ENCODE results near the gene PTPRC. TPM values are rescaled to one million over a fixed set of nuclear protein-coding genes. Genes with fewer than 3 reads are reported as not detected.

The PTPRC gene
- total RNA-seq, 1 experiment from 2014 or later: 0.25 TPM

GRCh38 chr1:198741744-198742143, 102.9 kb downstream of the PTPRC start:
- Mint-ChIP-seq H3K27ac (ENCODE audit: unreplicated experiment) (no peak overlapping the region), H3K4me1 (ENCODE audit: low read depth, unreplicated experiment) (no peaks in the 10 kb centered on the region), H3K36me3 (ENCODE audit: insufficient read depth, unreplicated experiment) (no peaks in the 10 kb centered on the region), H3K4me3 (ENCODE audit: unreplicated experiment) (no peak overlapping the region), H3K9me3 (ENCODE audit: unreplicated experiment) (no peaks in the 10 kb centered on the region), H3K27me3 (ENCODE audit: insufficient read depth, unreplicated experiment) (no peaks in the 10 kb centered on the region)
- TF ChIP-seq, protein P1, sequence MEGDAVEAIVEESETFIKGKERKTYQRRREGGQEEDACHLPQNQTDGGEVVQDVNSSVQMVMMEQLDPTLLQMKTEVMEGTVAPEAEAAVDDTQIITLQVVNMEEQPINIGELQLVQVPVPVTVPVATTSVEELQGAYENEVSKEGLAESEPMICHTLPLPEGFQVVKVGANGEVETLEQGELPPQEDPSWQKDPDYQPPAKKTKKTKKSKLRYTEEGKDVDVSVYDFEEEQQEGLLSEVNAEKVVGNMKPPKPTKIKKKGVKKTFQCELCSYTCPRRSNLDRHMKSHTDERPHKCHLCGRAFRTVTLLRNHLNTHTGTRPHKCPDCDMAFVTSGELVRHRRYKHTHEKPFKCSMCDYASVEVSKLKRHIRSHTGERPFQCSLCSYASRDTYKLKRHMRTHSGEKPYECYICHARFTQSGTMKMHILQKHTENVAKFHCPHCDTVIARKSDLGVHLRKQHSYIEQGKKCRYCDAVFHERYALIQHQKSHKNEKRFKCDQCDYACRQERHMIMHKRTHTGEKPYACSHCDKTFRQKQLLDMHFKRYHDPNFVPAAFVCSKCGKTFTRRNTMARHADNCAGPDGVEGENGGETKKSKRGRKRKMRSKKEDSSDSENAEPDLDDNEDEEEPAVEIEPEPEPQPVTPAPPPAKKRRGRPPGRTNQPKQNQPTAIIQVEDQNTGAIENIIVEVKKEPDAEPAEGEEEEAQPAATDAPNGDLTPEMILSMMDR (IDR thresholded peaks at IDR 0.05; ENCODE audit: insufficient read depth in 1 of 2, low read depth in 1 of 2, low read length in 1 of 2, severe bottlenecking in 1 of 2, unreplicated experiment in 1 of 2): no peak
- no peaks in the 10 kb centered on the region for H3K4me1 ChIP-seq
- intact Hi-C loops (cut with micrococcal nuclease; ENCODE audit: unreplicated experiment): no loop called here
- no TSS peak for BruUV-seq (replicated peaks)
- no peak for DNase-seq
- ChIA-PET POLR2A (no interaction called here), CTCF (no interaction called here)
- H3K27me3 ChIP-seq (replicated peaks; ENCODE audit: control insufficient read depth, insufficient read depth, low read length): no peaks in the 10 kb centered on the region
- no peaks in the 10 kb centered on the region for H3K9me3 ChIP-seq
- H3K36me3 ChIP-seq (ENCODE audit: control insufficient read depth, insufficient read depth, low read length): no peaks in the 10 kb centered on the region
- H3K4me3 ChIP-seq (ENCODE audit: low read depth, low read length): no peak overlapping the region

GRCh38 chr1:198747127-198747526, 108.3 kb downstream of the PTPRC start:
- Mint-ChIP-seq H3K4me3 (ENCODE audit: unreplicated experiment) (no peak overlapping the region), H3K36me3 (ENCODE audit: insufficient read depth, unreplicated experiment) (no peaks in the 10 kb centered on the region), H3K27me3 (ENCODE audit: insufficient read depth, unreplicated experiment) (peaks cover 9% of the 10 kb centered on the region), H3K27ac (ENCODE audit: unreplicated experiment) (no peak overlapping the region), H3K4me1 (ENCODE audit: low read depth, unreplicated experiment) (no peaks in the 10 kb centered on the region), H3K9me3 (ENCODE audit: unreplicated experiment) (no peaks in the 10 kb centered on the region)
- Histone ChIP-seq H3K4me1 (no peaks in the 10 kb centered on the region), H3K4me3 (ENCODE audit: low read depth, low read length) (no peak overlapping the region), H3K36me3 (ENCODE audit: control insufficient read depth, insufficient read depth, low read length) (no peaks in the 10 kb centered on the region), H3K27me3 (replicated peaks; ENCODE audit: control insufficient read depth, insufficient read depth, low read length) (no peaks in the 10 kb centered on the region), H3K9me3 (no peaks in the 10 kb centered on the region)
- intact Hi-C loops (cut with micrococcal nuclease; ENCODE audit: unreplicated experiment): no loop called here
- no TSS peak for BruUV-seq (replicated peaks)
- TF ChIP-seq, protein P1 (IDR thresholded peaks at IDR 0.05; ENCODE audit: insufficient read depth in 1 of 2, low read depth in 1 of 2, low read length in 1 of 2, severe bottlenecking in 1 of 2, unreplicated experiment in 1 of 2): no peak
- POLR2A ChIA-PET: no interaction called here
- CTCF ChIA-PET: no interaction called here
- no peak for DNase-seq

GRCh38 chr1:198749279-198749678, 110.4 kb downstream of the PTPRC start:
- Histone ChIP-seq H3K4me3 (ENCODE audit: low read depth, low read length) (no peak overlapping the region), H3K4me1 (no peaks in the 10 kb centered on the region), H3K36me3 (ENCODE audit: control insufficient read depth, insufficient read depth, low read length) (no peaks in the 10 kb centered on the region), H3K27me3 (replicated peaks; ENCODE audit: control insufficient read depth, insufficient read depth, low read length) (no peaks in the 10 kb centered on the region), H3K9me3 (no peaks in the 10 kb centered on the region)
- intact Hi-C loops (cut with micrococcal nuclease; ENCODE audit: unreplicated experiment): no loop called here
- Mint-ChIP-seq H3K9me3 (ENCODE audit: unreplicated experiment) (no peaks in the 10 kb centered on the region), H3K4me1 (ENCODE audit: low read depth, unreplicated experiment) (peaks cover under 1% of the 10 kb centered on the region), H3K27ac (ENCODE audit: unreplicated experiment) (no peak overlapping the region), H3K36me3 (ENCODE audit: insufficient read depth, unreplicated experiment) (no peaks in the 10 kb centered on the region), H3K4me3 (ENCODE audit: unreplicated experiment) (no peak overlapping the region), H3K27me3 (ENCODE audit: insufficient read depth, unreplicated experiment) (peaks cover 9% of the 10 kb centered on the region)
- TF ChIP-seq, protein P1 (IDR thresholded peaks at IDR 0.05; ENCODE audit: insufficient read depth in 1 of 2, low read depth in 1 of 2, low read length in 1 of 2, severe bottlenecking in 1 of 2, unreplicated experiment in 1 of 2): no peak
- ChIA-PET CTCF (no interaction called here), POLR2A (no interaction called here)
- no peak for DNase-seq
- BruUV-seq (replicated peaks): no TSS peak
